ENCODE measurements around the gene DENND11.

The DENND11 gene

GRCh38 chr7:141712603-141713255, 10.8 kb upstream of the DENND11 start:
- Mint-ChIP-seq H3K27me3 (ENCODE audit: low read depth, poor library complexity) (peaks cover 4% of the 10 kb centered on the region), H3K4me1 (no peaks in the 10 kb centered on the region), H3K9me3 (no peaks in the 10 kb centered on the region), H3K27ac (no peak overlapping the region), H3K36me3 (ENCODE audit: low read depth) (no peaks in the 10 kb centered on the region), H3K4me3 (no peak overlapping the region)
- no peak for TF ChIP-seq CTCF (IDR thresholded peaks at IDR 0.05)
- DNase-seq, result no peak

GRCh38 chr7:141710301-141710700, 8.3 kb upstream of the DENND11 start:
- no peak for TF ChIP-seq CTCF (IDR thresholded peaks at IDR 0.05)
- peaks cover 2% of the 10 kb centered on the region for H3K4me1 Mint-ChIP-seq
- H3K9me3 Mint-ChIP-seq, result no peaks in the 10 kb centered on the region
- no peaks in the 10 kb centered on the region for H3K36me3 Mint-ChIP-seq (ENCODE audit: low read depth)
- H3K27me3 Mint-ChIP-seq (ENCODE audit: low read depth, poor library complexity), result peaks cover 6% of the 10 kb centered on the region
- DNase-seq, result no peak
- H3K4me3 Mint-ChIP-seq, result no peak overlapping the region
- no peak overlapping the region for H3K27ac Mint-ChIP-seq

- DNase-seq, result no peak
- Mint-ChIP-seq H3K27me3 (ENCODE audit: low read depth, poor library complexity) (peaks cover 7% of the 10 kb centered on the region), H3K36me3 (ENCODE audit: low read depth) (no peaks in the 10 kb centered on the region), H3K9me3 (no peaks in the 10 kb centered on the region), H3K27ac (no peak overlapping the region), H3K4me3 (no peak overlapping the region), H3K4me1 (peaks cover 7% of the 10 kb centered on the region)
- no peak for TF ChIP-seq CTCF (IDR thresholded peaks at IDR 0.05)
Observed at GRCh38 chr7:141709749-141710148, 7.8 kb upstream of the DENND11 start.

- no peaks in the 10 kb centered on the region for H3K36me3 Mint-ChIP-seq (ENCODE audit: low read depth)
- H3K4me1 Mint-ChIP-seq, result peaks cover 12% of the 10 kb centered on the region
- H3K4me3 Mint-ChIP-seq, result no peak overlapping the region
- H3K27me3 Mint-ChIP-seq (ENCODE audit: low read depth, poor library complexity), result peaks cover 7% of the 10 kb centered on the region
- DNase-seq, result no peak
- TF ChIP-seq CTCF (IDR thresholded peaks at IDR 0.05), result no peak
- no peak overlapping the region for H3K27ac Mint-ChIP-seq
- no peaks in the 10 kb centered on the region for H3K9me3 Mint-ChIP-seq
Observed at GRCh38 chr7:141709318-141709717, 7.4 kb upstream of the DENND11 start.

- DNase-seq, result no peak
- H3K27ac Mint-ChIP-seq, result no peak within 1 kb of the TSS
- no peak within 1 kb of the TSS for H3K4me3 Mint-ChIP-seq
- no peaks in the 10 kb centered on the region for H3K36me3 Mint-ChIP-seq (ENCODE audit: low read depth)
- H3K4me1 Mint-ChIP-seq, result peaks cover 19% of the 10 kb centered on the region
- peaks cover 11% of the 10 kb centered on the region for H3K27me3 Mint-ChIP-seq (ENCODE audit: low read depth, poor library complexity)
- no peak for TF ChIP-seq CTCF (IDR thresholded peaks at IDR 0.05)
- no peaks in the 10 kb centered on the region for H3K9me3 Mint-ChIP-seq
Observed at GRCh38 chr7:141708351-141708750, 6.4 kb upstream of the DENND11 start, which contains the start of gene WEE2. Gene WEE2 (plus strand): TSS chr7:141708353. CDS start chr7:141708759, 406 bp downstream.
